GM12892 (cell line): ENCODE measurements around the gene C3orf20.

ENCODE experiments used
- POLR2A ChIP-seq: IDR thresholded peaks from 2 replicates; pipeline ENCODE4 v1.6.1; 2011; ENCODE audit warnings: low read depth, low read length, control low read depth
- POLR2AphosphoS5 ChIP-seq: IDR thresholded peaks from 2 replicates; pipeline ENCODE4 v1.6.1; 2011; ENCODE audit warnings: low read depth, low read length, control low read depth
- TAF1 ChIP-seq: IDR thresholded peaks from 2 replicates; pipeline ENCODE4 v1.6.1; 2011; ENCODE audit warnings: low read depth, mild to moderate bottlenecking, control low read depth, low read length, borderline replicate concordance

- TF ChIP-seq POLR2AphosphoS5: no peak
- no peak for TF ChIP-seq POLR2A
- TF ChIP-seq TAF1: no peak
Observed at GRCh38 chr3:14717307-14717706, 42.4 kb downstream of the C3orf20 start.
